AG04449 (cell line): ENCODE measurements around the gene MLH1.
A peak's percentile ranks its signal among the peaks of the same experiment; 100 is the strongest.
"Not testable (repeated sequence)": the region's sequence is repeated elsewhere in the genome, so short reads cannot be mapped to it uniquely, and the experiment has no call there.

ENCODE experiments used
- CTCF ChIA-PET: fragments of 350-600 bp; formaldehyde crosslinking; extraction: SDS; loops from one replicate; lab custom pipeline; 2021; ENCODE audit warnings: antibody characterized with exemption; lab: Yijun Ruan, JAX
- POLR2A ChIA-PET: fragments of 400-600, 350-600 bp; formaldehyde crosslinking; extraction: SDS; loops from one replicate; lab custom pipeline; 2020; ENCODE audit warnings: antibody characterized with exemption, inconsistent platforms; lab: Yijun Ruan, JAX
- DNase-seq: peaks from one replicate; pipeline ENCODE4 v3.0.0-alpha.2; 2010; ENCODE audit warnings: low read depth, low spot score
- H3K4me3 ChIP-seq: 2 replicates; pipeline ENCODE4 v1.5.1; 2011; ENCODE audit warnings: low read depth, mild to moderate bottlenecking, control low read depth, low read length
- CTCF ChIP-seq: IDR thresholded peaks from one replicate; pipeline ENCODE4 v1.5.1; 2011; ENCODE audit warnings: mild to moderate bottlenecking, moderate library complexity, low read length, control low read depth, inconsistent platforms; ENCODE audit not compliant: insufficient read depth; ENCODE audit errors: missing control alignments

MLH1 gene

GRCh38 chr3:36993326-36994283 lies at the start of gene MLH1:
MLH1 (plus strand) TSS chr3:36993518; CDS start chr3:36993548, 30 bp downstream.
- ChIA-PET POLR2A (interaction anchor here (0.7 to 1.7 kb wide), 3 partner anchors 10 to 147 kb away, joined by 3 to 4 read pairs (median 4); no protein-coding TSS in a partner anchor), CTCF (interaction anchor here (0.9 to 2.8 kb wide), 8 partner anchors 11 to 264 kb away, joined by 3 to 10 read pairs (median 4); no protein-coding TSS in a partner anchor)
- peak; percentile 100 for DNase-seq
- H3K4me3 ChIP-seq = peak within 1 kb of the TSS; percentile 86
- no peak for TF ChIP-seq CTCF

GRCh38 chr3:36943601-36944000 lies 49.7 kb upstream of the MLH1 start:
- ChIA-PET POLR2A (no interaction called here), CTCF (interaction anchor here (1.1 to 4.0 kb wide), 3 partner anchors 9 to 15 kb away, joined by 3 to 40 read pairs (median 3); no protein-coding TSS in a partner anchor)
- TF ChIP-seq CTCF = no peak
- H3K4me3 ChIP-seq = peak overlapping the region; percentile 63
- no peak for DNase-seq

GRCh38 chr3:36944012-36944640 lies 49.2 kb upstream of the MLH1 start:
- TF ChIP-seq CTCF = peak; percentile 19
- POLR2A ChIA-PET = no interaction called here
- CTCF ChIA-PET = interaction anchor here (0.9 to 4.0 kb wide), 5 partner anchors 9 to 217 kb away, joined by 3 to 40 read pairs (median 3); no protein-coding TSS in a partner anchor
- DNase-seq = no peak
- H3K4me3 ChIP-seq = peak overlapping the region; percentile 63

- no peak for TF ChIP-seq CTCF
- CTCF ChIA-PET = interaction anchor here (0.9 to 4.0 kb wide), 5 partner anchors 9 to 217 kb away, joined by 3 to 40 read pairs (median 3); no protein-coding TSS in a partner anchor
- DNase-seq = no peak
- H3K4me3 ChIP-seq = peak within 1 kb of the TSS; percentile 63
- POLR2A ChIA-PET = no interaction called here
Observed at GRCh38 chr3:36944641-36945270, 48.6 kb upstream of the MLH1 start, which contains the start of gene TRANK1. TRANK1 (minus strand) TSS chr3:36945054; CDS start chr3:36944809, 245 bp downstream.

GRCh38 chr3:36945333-36945980 lies 47.9 kb upstream of the MLH1 start:
- TF ChIP-seq CTCF = no peak
- ChIA-PET CTCF (interaction anchor here (0.9 to 4.0 kb wide), 4 partner anchors 13 to 218 kb away, joined by 3 to 40 read pairs (median 4); no protein-coding TSS in a partner anchor), POLR2A (no interaction called here)
- H3K4me3 ChIP-seq = peak overlapping the region; percentile 63
- DNase-seq = no peak

GRCh38 chr3:36947814-36948213 lies 45.5 kb upstream of the MLH1 start:
- DNase-seq, H3K4me3 ChIP-seq, POLR2A ChIA-PET: not testable (repeated sequence)
- CTCF ChIA-PET = interaction anchor here (1.0 to 3.4 kb wide), 2 partner anchors 10 to 160 kb away, joined by 3 to 25 read pairs; no protein-coding TSS in a partner anchor
